GM21381 (cell line): Measurements from ENCODE around the gene JAKMIP1.

ENCODE experiments used
- ATAC-seq: cut with Tn5 transposase; IDR thresholded peaks from one replicate; pipeline ENCODE4 v1.9.1; 2021; ENCODE audit warnings: mild to moderate bottlenecking, moderate library complexity; ENCODE audit not compliant: unreplicated experiment

Gene JAKMIP1

GRCh38 chr4:5976431-5976830 is 223.9 kb downstream of the JAKMIP1 start:
- no peak for ATAC-seq
